GM18520 (cell line): Measurements from ENCODE around the gene GAREM1.
"Not testable (repeated sequence)": the region's sequence is repeated elsewhere in the genome, so short reads cannot be mapped to it uniquely, and the experiment has no call there.

ENCODE experiments used
- ATAC-seq: cut with Tn5 transposase; IDR thresholded peaks from one replicate; pipeline ENCODE4 v1.9.1; 2021; ENCODE audit not compliant: unreplicated experiment

The GAREM1 gene

GRCh38 chr18:32264401-32264800, 206.3 kb downstream of the GAREM1 start:
- ATAC-seq = no peak

GRCh38 chr18:32262092-32262491, 208.6 kb downstream of the GAREM1 start:
- ATAC-seq = no peak

- ATAC-seq = no peak
Measured at GRCh38 chr18:32261003-32261402, 209.7 kb downstream of the GAREM1 start.

- ATAC-seq = no peak
Measured at GRCh38 chr18:32259553-32259952, 211.1 kb downstream of the GAREM1 start.

GRCh38 chr18:32258558-32259204, 212.0 kb downstream of the GAREM1 start:
- no peak for ATAC-seq

- ATAC-seq = no peak
Measured at GRCh38 chr18:32258148-32258547, 212.5 kb downstream of the GAREM1 start.

- no peak for ATAC-seq
Measured at GRCh38 chr18:32257084-32257785, 213.4 kb downstream of the GAREM1 start.

GRCh38 chr18:32255570-32255969, 215.1 kb downstream of the GAREM1 start:
- ATAC-seq = no peak

- no peak for ATAC-seq
Measured at GRCh38 chr18:32252141-32252860, 218.4 kb downstream of the GAREM1 start.

GRCh38 chr18:32251466-32251865, 219.2 kb downstream of the GAREM1 start:
- ATAC-seq = no peak

- ATAC-seq = no peak
Measured at GRCh38 chr18:32249147-32249929, 221.3 kb downstream of the GAREM1 start.

- ATAC-seq = no peak
Measured at GRCh38 chr18:32244881-32245280, 225.8 kb downstream of the GAREM1 start.

GRCh38 chr18:32243358-32243757, 227.3 kb downstream of the GAREM1 start:
- ATAC-seq = no peak

GRCh38 chr18:32242395-32242794, 228.3 kb downstream of the GAREM1 start:
- no peak for ATAC-seq

GRCh38 chr18:32238635-32239268, 231.9 kb downstream of the GAREM1 start:
- ATAC-seq = no peak

- ATAC-seq = no peak
Measured at GRCh38 chr18:32237049-32237448, 233.6 kb downstream of the GAREM1 start.

- not testable (repeated sequence) for ATAC-seq
Measured at GRCh38 chr18:32233348-32233747, 237.3 kb downstream of the GAREM1 start.

GRCh38 chr18:32219431-32220018, 251.2 kb downstream of the GAREM1 start:
- no peak for ATAC-seq

GRCh38 chr18:32216390-32216789, 254.3 kb downstream of the GAREM1 start:
- no peak for ATAC-seq

- no peak for ATAC-seq
Measured at GRCh38 chr18:32213693-32214092, 257.0 kb downstream of the GAREM1 start.
